Activated CD4-positive, CD25-positive, alpha-beta regulatory T cell treated with anti-CD3 and anti-CD28 coated beads, Interleukin-2, amount 50 U/mL, for 16 hours (primary cell): Measurements from ENCODE around the gene POLR3B.

Experiments
- DNase-seq: peaks from one replicate; pipeline ENCODE4 v3.0.0-alpha.2; 2020; ENCODE audit warnings: low read depth, low spot score

POLR3B gene

GRCh38 chr12:106412563-106412962 is 55.0 kb downstream of the POLR3B start:
- no peak for DNase-seq

DNA sequence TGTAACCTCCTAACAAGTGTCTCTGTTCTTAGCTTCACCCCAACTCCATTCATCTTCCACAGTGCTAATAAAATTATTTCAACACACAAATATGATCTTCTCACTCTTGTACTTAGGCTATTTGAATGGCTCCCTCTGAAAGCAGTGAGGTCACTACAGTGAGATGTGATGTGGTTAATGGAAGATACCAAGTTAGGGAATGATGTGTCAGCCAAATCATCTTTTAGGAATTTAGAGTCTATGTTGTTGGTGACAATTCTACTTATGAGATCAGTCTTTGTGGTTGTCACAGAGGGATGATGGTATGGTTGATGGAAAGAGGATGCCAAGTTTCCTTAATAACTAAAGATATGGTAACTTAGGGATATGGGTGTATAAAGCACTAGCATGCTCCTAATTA is 57.6 kb downstream of the POLR3B start:
- DNase-seq, result no peak

DNA sequence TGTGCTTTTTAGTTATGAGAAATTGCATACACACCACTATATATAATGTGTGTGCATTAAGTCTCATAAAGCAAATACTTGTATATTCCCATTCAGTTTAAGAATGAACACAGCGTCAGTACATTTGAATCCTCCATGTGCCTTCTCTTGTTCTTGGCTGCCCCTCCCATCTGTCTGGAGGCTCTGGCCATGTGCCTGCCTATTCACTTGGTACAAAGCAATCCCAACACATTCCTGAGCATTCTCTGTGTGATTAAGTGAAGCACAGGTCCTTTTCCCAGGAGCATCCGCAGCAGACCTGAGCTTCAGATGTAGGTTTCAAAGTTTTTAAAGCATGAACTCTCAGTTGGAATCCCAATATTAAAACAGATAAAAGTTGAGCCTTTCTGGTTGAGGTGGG is 58.7 kb downstream of the POLR3B start:
- DNase-seq, result no peak

- DNase-seq, result no peak
Observed at GRCh38 chr12:106417926-106418910, 60.7 kb downstream of the POLR3B start.

DNA sequence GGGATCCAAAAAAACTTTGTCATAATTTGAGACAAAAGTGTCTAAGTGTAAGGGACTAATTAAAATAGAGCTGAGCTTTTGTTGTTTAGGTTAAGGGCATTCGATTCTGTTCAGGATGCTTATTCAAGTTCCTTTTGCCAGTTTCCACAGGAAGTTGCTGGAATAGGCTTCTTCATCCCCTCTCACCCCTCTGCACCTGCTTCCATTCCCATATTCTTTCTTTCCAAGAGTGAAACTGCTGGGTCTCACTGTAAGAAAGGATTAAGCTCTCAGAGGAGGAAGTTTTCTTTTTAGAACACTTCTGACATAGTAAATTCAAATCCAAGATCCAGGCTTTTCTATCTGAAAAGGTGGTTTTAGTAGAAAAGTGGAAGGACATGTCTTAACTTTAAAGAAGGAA is 61.4 kb downstream of the POLR3B start:
- no peak for DNase-seq

DNA sequence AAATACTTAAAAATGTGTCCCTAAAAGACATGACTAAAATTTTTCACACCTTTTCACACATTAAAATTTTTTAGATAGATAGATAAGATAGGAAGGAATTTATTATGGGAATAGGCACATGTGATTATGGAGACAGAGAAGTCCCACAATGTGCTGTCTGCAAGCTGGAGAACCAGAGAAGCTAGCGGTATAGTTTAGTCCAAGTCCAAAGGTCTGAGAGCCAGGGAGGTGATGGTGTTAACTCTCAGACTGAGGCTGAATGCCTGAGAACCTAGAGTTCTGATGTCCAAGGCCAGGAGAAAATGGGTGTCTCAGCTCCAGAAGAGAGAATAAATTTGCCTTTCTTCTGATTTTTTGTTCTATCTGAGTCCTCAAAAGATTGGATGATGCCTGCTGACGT is 65.7 kb downstream of the POLR3B start:
- DNase-seq, result no peak

DNA sequence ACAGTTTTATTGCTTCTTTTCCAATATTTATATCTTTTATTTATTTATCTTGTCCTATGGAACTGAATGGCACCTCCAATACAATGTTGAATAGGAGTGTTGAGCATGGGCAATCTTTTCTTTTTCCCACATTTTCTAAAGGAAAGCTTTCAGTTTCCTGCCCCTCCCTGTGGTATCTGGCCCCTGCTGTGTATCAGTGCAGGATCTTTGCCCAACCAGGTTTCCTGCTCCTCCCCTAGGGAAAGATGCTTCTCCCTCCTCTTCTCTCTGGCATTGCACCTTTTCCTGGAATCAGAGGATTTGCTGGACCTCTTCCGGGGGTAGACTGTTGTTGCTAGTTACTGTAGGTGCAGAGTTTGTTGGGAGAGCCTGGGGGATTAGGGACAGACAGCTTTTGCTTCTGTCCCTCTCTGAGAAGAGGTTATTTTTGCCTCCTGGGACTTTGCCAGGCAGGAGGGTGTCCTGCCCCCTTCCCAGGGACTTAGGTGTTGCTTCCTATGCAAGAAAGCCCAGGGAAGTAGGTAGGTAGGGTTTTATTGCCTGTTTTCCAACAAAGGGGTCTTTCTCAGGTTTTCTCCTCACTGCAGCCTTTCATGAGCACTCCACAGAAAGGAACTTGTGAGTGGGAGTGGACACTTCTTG is 67.6 kb downstream of the POLR3B start:
- no peak for DNase-seq

- DNase-seq, result no peak
Observed at GRCh38 chr12:106427917-106428316, 70.4 kb downstream of the POLR3B start.

DNA sequence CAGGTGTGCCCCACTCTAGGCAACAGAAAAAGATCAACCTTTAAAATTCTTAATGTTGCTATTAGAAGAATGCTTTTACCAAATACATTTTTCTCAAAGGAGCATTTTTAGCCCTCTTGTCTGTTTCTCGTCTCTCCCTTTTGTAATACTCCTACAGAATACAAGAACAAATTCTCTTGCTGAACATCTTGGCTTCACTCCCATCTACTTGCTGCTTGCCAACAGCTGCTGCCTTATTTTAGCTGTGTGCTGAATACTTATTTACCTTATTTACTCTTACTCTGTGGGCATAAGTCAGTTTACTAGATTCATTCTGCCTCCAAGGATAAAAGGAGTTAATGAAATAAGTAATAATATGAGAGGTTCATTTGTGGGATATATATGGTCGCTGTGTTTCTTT is 70.8 kb downstream of the POLR3B start:
- no peak for DNase-seq

DNA sequence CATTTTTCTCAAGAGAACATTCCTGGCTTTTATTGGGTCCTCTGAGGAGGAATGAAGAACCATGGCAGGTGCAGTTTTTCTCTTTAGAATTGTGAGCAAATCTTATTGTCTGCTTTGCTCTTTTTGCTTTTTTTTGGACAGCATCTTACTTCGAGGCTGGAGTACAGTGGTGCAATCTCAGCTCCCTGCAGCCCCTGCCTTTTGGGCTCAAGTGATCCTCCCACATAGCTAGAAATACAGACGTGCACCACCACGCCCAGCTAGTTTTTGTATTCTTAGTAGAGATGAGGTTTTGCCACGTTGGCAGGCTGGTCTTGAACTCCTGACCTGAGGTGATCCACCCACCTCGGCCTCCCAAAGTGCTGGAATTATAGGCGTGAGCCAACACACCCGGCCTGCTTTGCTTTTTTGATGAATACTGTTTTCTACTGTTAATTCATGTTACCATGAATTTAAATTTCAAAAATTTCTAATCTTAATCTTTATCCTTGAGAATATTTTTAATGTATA is 71.5 kb downstream of the POLR3B start:
- no peak for DNase-seq

- no peak for DNase-seq
Observed at GRCh38 chr12:106429636-106430035, 72.1 kb downstream of the POLR3B start.

GRCh38 chr12:106431839-106432411 is 74.4 kb downstream of the POLR3B start:
- DNase-seq, result no peak

- DNase-seq, result no peak
Observed at GRCh38 chr12:106433055-106433454, 75.5 kb downstream of the POLR3B start.

DNA sequence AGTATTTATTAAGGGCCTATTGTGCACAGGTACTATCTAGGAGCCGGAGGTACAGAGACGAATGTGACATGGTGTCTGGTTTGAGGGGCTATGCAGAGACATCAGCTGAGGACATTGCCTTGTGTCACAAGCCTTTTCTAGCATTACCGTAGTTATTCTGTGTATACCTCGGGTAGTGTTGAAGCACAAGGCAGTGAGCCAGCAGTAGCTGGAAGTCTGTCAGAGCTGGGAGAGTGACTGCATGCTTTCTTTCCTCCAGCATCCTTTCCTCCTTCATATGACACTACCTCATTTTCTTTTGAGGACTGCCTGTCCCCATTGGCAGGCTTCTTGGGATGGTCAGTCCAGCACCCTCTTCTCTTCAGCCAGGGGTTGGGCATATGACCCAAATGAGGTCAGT is 77.0 kb downstream of the POLR3B start:
- DNase-seq, result no peak

GRCh38 chr12:106436164-106436563 is 78.6 kb downstream of the POLR3B start:
- DNase-seq, result no peak

DNA sequence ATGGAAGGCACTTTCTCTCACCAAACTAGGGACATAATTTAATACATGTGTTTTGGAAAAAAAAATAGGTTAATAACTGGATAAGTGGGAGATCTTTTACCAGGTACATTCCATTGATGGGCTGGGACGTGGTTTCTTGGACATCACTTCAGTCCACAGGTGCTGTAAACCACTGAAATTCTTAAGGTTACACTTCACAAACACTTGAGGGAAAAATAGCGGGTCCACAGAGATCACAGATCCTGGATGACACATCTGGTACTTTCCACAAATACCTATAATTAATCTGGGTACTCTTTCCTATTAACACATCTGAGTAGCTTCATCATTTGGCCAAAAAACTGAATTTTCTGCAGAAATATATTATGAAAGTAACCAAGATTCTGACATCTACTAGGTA is 85.0 kb downstream of the POLR3B start:
- no peak for DNase-seq

DNA sequence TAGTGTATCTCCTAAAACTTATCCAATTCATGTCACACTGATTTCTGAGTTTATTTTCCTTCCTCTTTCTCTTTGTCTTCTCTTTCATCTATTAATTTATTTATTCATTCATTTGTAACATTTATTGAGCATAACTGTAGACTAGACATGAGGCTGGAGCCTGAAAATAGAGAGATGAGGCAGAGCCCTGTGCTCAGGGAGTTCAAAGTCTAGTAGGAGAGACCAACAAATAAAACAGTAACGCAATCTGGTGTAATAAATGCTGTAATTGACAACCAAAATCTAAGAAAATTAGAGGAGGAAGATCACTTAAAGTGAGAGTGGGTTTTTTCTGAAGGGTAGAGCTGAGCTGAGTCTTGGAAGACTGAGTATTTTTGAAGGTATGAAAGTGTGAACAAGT is 87.5 kb downstream of the POLR3B start:
- no peak for DNase-seq

DNA sequence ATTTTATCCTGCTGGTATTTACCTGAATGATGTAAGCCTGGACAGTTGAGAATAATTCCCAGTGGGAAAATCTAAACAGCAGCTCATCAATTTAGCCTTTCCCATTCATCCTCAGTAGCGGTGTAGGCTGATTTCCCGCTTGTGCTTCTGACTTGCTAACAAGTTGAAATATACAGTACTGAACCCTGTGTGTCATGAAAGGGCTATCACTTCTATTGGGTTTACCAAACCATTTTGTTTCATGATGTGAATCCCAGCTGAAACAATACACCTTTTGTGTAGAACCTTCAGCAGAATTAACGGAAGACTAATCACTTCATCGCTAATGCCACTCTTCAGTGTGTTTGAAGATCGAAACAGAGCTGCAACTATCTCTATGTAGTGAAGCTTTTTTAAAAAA is 88.4 kb downstream of the POLR3B start:
- no peak for DNase-seq

GRCh38 chr12:106446419-106447092 is 89.0 kb downstream of the POLR3B start:
- no peak for DNase-seq

DNA sequence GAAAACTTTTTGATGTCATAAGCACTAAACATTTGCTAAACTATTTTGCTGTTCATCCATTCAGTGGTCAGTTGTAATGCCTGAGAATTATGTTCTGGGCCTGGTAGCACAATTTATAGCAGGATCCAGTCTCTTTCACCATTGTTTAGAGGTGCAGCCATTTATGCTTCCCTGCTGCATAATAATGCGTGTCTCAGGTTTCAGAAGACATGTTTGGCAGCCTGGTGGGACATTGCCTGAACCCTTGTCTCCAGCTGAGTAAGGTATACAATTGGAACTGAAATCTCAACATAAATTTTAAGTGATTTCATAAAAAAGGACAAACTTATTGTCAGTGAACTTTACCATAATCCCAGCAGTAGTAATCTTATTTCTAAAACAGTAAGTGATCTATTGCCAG is 94.8 kb downstream of the POLR3B start:
- no peak for DNase-seq

DNA sequence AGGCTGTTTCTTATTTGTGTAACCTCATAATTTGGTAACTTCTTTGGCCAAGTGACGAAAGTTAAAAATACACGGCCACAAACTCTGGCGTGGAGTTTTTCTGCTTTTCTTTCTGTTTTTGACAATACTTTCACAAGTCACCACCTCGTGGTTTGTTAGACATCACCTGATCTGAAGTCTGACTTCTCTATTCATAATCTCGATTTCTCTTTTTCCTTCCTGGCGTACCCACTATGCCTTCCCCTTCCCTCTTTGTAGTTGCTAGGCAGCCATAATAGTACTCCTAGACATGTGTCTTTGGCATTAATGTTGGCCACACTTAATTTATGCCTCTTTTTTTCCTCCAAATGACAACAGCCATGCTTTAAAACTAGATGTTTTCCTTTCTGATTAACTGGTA is 97.6 kb downstream of the POLR3B start:
- no peak for DNase-seq

- DNase-seq, result no peak
Observed at GRCh38 chr12:106459124-106459523, 101.6 kb downstream of the POLR3B start.
